Mucosa of descending colon (tissue), 3 donors: Measurements from ENCODE around the gene TEX261. TPM values are rescaled to one million over a fixed set of nuclear protein-coding genes. Genes with fewer than 3 reads are reported as not detected.

Source experiments
- ATAC-seq: fragments of 200-7000 bp; cut with Tn5 transposase; one replicate; pipeline ENCODE4 v1.9.1; 2020; ENCODE audit warnings: mild to moderate bottlenecking, moderate library complexity
- DNase-seq, 3 donors: peaks; one replicate each; pipeline ENCODE4 v3.0.0-alpha.2; 2020
- H3K36me3 ChIP-seq: fragments of 200-600 bp; one replicate; pipeline ENCODE4 v1.8.0; 2021; ENCODE audit warnings: low read depth, mild to moderate bottlenecking
- H3K4me1 ChIP-seq: fragments of 200-600 bp; one replicate; pipeline ENCODE4 v1.8.0; 2021; ENCODE audit warnings: low read depth, mild to moderate bottlenecking
- H3K4me3 ChIP-seq: fragments of 200-600 bp; one replicate; pipeline ENCODE4 v1.8.0; 2021; ENCODE audit warnings: mild to moderate bottlenecking
- H3K9me3 ChIP-seq: fragments of 200-600 bp; one replicate; pipeline ENCODE4 v1.8.0; 2021; ENCODE audit warnings: mild to moderate bottlenecking
- CTCF ChIP-seq: fragments of 200-600 bp; IDR thresholded peaks from one replicate; pipeline ENCODE4 v1.8.0; 2022; ENCODE audit warnings: antibody characterized with exemption, mild to moderate bottlenecking
- intact Hi-C, 2 donors: fragments of 100-400 bp; cut with DNase I in 1 of 2; cut with micrococcal nuclease in 1 of 2; formaldehyde crosslinking; loops; one replicate each; pipeline versions ENCODE4 v1.11.0 to v1.11.1; 2022; cut with DNase I, micrococcal nuclease
- total RNA-seq, 3 donors: library from RNA; stranded (reverse); fragmentation: NEBNext Ultra II Directional in 2 of 3; extraction: Animal tissue kit (Norgen Biotek cat#: 25700) in 2 of 3; gene quantifications; one replicate each; pipeline versions ENCODE4 v1.2.1 to v1.2.4, GENCODE V29; 2021 to 2023
- donor health status: DM: no; HTN: no; CAD: no; lungs with moderate emphysema.
- donor health status: DM: no; HTN: no; CAD: no.
- donor health status: DM: no; HTN: yes; CAD: no.

TEX261 gene
- total RNA-seq, 3 donors from 2014 or later = 51.0 to 63.0 (median 51.4) TPM

GRCh38 chr2:70936979-70937811 lies 57.5 kb downstream of the TEX261 start:
- intact Hi-C loops = no loop called here
- no peak overlapping the region for H3K4me3 ChIP-seq

GRCh38 chr2:70936165-70936978 lies 58.3 kb downstream of the TEX261 start:
- Histone ChIP-seq H3K4me3 (no peak overlapping the region), H3K4me1 (no peaks in the 10 kb centered on the region), H3K9me3 (no peaks in the 10 kb centered on the region), H3K36me3 (no peaks in the 10 kb centered on the region)
- no peak for TF ChIP-seq CTCF
- no peak for ATAC-seq
- intact Hi-C loops = no loop called here
- no peak for DNase-seq

More at GRCh38 chr2:70936979-70937811, 57.5 kb downstream of the TEX261 start:
- Histone ChIP-seq H3K4me1 (no peaks in the 10 kb centered on the region), H3K9me3 (no peaks in the 10 kb centered on the region), H3K36me3 (no peaks in the 10 kb centered on the region)
- no peak for DNase-seq
- ATAC-seq = no peak
- TF ChIP-seq CTCF = no peak

Other genes starting within 250 kb of the TEX261 start
- gene ADD2, start 226.7 kb downstream of the TEX261 start, total RNA-seq = 1 to 10 TPM in 2 of 3 donors, under 1 TPM in 1; 0.43 to 4.0 (median 1.1) TPM
- not detected for gene FIGLA, start 204.2 kb downstream of the TEX261 start, total RNA-seq
- gene CLEC4F, start 174.3 kb downstream of the TEX261 start, total RNA-seq = under 1 TPM in 2 of 3 donors, not detected in 1; 0.14 to 0.19 TPM
- under 1 TPM in 2 of 3 donors, not detected in 1; 0.19 to 0.61 TPM for gene CD207, start 159.1 kb downstream of the TEX261 start, total RNA-seq
- gene VAX2, start 94.3 kb downstream of the TEX261 start, total RNA-seq = under 1 TPM in 1 of 3 donors, not detected in 2; 0.47 TPM
- not detected for gene ATP6V1B1, start 59.0 kb downstream of the TEX261 start, total RNA-seq
- gene ANKRD53, start 16.2 kb downstream of the TEX261 start, total RNA-seq = 1 to 10 TPM in 1 of 3 donors, under 1 TPM in 2; 0.23 to 1.8 (median 0.75) TPM
- gene NAGK, start 73.8 kb upstream of the TEX261 start, total RNA-seq = 100 to 1,000 TPM in 1 of 3 donors, 10 to 100 TPM in 2; 64.5 to 105 (median 67.9) TPM
- gene MCEE, start 135.4 kb upstream of the TEX261 start, total RNA-seq = 10 to 100 TPM; 18.2 to 22.8 (median 19.1) TPM
- 10 to 100 TPM; 20.6 to 26.1 (median 21.3) TPM for gene MPHOSPH10, start 135.8 kb upstream of the TEX261 start, total RNA-seq
- 10 to 100 TPM in 1 of 3 donors, 1 to 10 TPM in 2; 5.6 to 14.6 (median 6.5) TPM for gene PAIP2B, start 232.2 kb upstream of the TEX261 start, total RNA-seq